GM18526 (cell line): ENCODE measurements around the gene USP48.

Experiments used
- POLR2A ChIP-seq: IDR thresholded peaks from 3 replicates; pipeline ENCODE4 v1.6.1; 2011; ENCODE audit not compliant: insufficient read length; ENCODE audit errors: extremely low read depth

The USP48 gene

DNA sequence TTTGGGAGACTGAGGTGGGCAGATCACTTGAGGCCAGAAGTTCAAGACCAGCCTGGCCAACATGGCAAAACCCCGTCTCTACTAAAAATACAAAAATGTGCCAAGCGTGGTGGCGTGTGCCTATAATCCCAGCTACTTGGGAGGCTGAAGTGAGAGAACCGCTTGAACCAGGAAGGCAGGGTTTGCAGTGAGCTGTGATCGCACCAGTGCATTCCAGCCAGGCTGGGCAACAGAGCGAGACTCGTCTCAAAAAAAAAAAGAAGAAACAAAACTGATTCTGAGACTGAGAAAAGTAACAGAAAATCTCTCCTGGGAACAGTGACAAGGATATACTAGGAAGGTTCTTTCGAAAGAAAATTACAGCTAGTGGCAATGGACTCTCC, 20.9 kb downstream of the USP48 start:
- TF ChIP-seq POLR2A, result no peak

DNA sequence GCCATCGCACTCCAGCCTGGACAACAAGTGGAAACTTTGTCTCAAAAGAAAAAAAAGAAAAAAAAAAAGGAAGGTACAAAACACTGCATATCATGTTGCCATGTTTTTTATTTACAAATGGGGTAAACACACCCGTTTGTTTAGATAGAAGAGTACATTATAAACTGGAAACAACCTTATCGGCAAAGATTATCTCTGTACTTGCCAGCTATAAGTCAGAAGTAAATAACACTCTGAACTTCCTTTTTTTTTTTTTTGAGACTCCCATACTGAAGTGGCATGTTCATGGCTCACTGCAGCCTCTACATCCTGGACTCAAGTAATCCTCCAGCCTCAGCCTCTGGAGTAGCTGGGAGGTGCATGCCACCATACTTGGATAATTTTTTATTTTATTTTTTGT, 21.9 kb downstream of the USP48 start:
- TF ChIP-seq POLR2A, result no peak

DNA sequence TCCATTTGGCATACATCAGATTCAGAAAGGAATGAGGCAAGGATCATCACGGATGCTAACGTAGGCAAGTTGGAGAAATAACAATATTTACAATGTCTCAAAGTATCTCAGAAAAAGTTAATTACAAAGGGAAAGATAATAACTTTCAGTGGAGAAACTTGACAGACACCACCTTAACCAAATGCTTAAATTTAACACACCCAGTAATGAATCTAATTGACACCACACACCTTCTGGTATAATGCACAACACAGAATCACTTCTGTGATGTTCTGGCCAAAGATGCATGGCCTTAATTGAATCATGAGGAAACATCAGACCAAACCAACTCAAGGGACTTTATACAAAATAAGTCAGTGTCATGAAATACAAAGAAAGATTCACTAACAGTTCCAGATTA, 23.1 kb downstream of the USP48 start:
- no peak for TF ChIP-seq POLR2A

- TF ChIP-seq POLR2A, result no peak
Observed at GRCh38 chr1:21759182-21759581, 23.8 kb downstream of the USP48 start.

- no peak for TF ChIP-seq POLR2A
Observed at GRCh38 chr1:21758614-21759013, 24.3 kb downstream of the USP48 start.

GRCh38 chr1:21756393-21757089, 26.4 kb downstream of the USP48 start:
- TF ChIP-seq POLR2A, result no peak

DNA sequence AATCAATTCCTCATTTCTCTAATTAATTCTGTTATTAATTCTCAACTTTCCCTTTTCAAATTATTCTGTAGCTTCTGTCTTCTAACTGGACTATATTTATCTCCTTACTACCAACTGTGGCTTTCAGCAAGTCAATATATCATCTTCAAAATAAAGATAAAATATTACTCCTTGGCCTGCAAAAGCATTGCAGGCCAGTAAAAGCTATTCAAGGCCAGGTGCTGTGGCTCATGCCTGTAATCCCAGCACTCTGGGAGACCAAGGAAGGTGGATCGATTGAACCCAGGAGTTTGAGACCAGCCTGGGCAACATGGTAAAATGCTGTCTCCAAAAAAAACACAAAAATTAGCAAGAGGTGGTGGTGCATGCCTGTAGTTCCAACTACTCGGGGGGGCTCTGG, 27.9 kb downstream of the USP48 start:
- no peak for TF ChIP-seq POLR2A

DNA sequence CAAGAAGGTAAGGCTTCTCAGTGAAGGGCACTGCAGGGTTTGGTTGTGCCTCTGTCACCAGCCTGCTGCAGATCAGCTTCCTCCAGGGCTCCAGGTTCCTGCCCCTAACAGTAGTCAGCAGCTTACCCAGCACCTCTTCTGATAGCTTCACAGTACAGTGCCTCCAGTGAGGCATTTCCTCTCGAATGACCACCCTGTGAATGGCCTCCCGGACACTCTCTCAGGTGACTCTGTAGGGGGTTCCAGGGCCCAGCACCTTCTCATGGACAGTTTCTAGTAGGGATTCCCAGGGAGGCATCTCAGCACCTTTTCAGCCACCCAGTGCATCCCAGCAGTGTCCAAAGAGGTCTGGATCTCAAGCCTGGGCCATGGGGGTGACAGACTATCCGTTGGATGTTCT, 28.4 kb downstream of the USP48 start:
- TF ChIP-seq POLR2A, result no peak

GRCh38 chr1:21752186-21752585, 30.8 kb downstream of the USP48 start:
- no peak for TF ChIP-seq POLR2A

- no peak for TF ChIP-seq POLR2A
Observed at GRCh38 chr1:21751281-21751680, 31.7 kb downstream of the USP48 start.

DNA sequence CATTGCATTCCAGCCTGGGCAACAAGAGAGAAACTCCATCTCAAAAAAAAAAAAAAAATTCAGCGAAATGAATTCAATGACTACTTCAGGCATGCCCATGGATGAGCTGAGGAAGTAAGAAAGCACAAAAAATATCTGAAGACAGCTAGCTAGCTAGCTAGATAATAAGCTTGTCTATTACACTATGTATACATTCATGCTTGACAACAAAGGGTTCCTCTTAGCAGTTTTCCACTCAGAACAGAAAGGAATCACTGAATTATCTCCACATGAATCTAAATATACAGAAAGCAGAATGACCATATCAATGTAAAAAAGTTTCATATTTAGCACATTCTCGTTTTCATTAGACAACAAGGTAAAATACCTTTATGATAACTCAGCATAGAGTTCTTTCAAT, 32.1 kb downstream of the USP48 start:
- TF ChIP-seq POLR2A, result no peak

DNA sequence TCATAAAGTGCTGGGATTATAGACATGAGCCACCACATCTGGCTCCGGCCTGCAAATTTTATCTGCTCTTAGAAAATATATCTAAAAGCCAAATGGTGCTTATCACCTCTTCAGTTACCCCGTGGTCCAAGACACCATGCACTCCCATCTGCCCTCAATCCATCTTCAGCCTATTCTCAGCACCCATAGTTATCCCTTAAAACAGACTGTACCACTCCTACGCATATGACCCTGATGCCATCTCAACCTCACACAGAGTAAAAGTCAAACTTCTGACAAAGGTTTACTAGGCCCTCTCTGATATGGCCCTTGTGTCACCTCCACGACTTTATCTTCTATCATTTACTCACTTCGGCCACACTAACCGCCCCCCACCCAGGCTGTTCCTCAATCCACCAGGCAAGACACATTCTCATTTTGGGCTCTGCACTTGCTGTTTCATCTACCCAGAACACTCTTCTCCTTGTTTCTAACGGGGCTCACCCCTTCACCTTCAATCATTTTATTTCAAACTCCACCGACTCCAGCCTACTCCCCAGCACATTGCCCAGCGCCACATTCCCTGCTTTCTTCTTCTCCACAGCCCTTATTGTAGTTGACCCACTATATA, 33.0 kb downstream of the USP48 start:
- TF ChIP-seq POLR2A, result no peak

DNA sequence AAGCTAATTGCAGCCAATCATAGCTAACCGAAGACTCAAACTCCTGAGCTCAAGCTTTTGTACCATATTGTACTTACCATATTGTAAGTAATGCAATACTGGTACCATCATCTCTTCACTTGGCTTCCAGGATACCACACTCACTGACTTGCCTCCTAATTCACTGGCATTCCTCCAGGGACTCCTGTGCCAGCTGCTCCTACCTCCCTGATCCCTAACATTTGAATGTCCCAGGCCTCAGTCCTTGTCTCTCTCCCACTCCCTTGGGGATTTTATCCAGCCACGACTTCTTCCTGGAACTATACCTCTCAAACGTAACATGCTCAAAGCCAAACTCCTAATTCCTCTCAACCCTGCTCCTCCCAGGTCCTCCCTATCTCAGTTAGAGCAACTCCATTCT, 33.8 kb downstream of the USP48 start:
- TF ChIP-seq POLR2A, result no peak

DNA sequence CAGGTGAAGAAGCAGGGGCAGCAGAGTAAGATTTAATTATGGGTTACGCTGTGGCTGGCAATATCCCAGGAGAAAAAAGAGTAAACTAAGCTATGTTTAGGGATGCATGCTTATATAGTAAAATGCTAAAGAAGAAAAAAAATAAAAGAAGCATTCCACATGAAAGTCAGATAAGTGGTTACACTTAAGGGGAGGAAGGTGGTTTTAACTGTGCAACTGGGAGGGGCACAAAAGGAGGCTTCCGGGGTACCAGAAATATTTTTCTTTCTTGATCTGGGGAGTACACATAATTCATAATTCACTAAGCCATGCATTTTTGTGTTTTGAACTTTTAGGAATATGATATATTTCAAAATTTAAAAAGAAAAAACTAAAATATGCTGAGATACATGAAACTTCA, 39.5 kb downstream of the USP48 start:
- no peak for TF ChIP-seq POLR2A

DNA sequence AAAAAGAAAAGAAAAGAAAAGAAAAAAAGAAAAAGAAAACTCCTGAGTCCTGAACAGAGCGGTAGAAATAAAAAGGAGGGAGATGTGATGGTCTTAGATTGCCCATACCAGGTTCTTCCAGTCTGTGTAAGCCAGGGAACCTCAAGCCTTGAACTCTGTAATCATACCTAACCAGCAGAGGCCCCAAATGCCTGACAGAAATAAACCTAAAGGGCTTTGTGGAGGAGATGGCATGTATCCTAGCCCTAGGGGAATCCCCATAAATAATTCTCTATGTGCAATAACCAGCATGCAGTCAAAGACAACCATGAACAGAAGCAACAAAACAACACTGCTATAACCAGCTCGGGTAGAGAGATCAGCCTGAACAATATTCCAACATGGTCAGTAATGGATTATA, 40.4 kb downstream of the USP48 start:
- TF ChIP-seq POLR2A, result no peak

DNA sequence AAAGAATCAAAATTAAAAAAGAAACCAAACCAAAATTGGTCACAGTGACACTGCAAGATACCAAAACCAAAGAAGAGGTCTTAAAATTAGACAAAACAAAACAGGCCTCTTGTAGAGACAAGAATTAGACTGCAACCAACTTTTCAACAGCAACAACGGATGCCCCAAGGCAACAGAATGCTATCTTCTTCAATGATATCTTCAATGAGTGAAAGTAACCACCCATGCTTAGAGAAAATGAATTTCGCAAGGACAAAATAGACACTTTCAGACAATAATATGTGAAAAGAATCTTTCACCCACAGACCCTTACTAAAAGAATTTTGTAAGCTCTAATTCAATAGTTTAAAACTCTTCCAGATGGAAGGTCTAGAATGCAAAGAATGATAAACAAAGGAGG, 41.7 kb downstream of the USP48 start:
- no peak for TF ChIP-seq POLR2A

DNA sequence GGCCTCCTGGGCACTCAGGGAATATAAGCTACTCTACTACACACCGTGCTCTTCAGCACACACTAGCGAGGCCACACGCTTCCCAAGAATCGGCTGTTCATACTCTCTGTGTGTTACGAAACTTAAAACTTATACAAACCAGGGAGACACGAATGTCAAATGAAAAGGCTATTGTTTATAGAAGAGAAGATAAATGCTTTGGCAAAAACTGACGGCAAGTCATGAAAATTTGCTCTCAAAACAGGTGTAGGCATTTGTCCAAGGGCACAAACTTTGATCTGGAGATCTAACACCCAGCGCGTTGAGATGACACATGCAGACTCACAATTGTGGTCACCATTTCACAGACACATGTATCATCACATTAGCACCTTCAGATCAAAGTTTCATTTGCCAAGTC, 46.1 kb downstream of the USP48 start:
- TF ChIP-seq POLR2A, result no peak
